Gastroesophageal sphincter (tissue), 2 donors: Measurements from ENCODE around the gene SELENOV.

Experiments
- EP300 ChIP-seq: sonication (generic); formaldehyde crosslinking; IDR thresholded peaks from one replicate; pipeline ENCODE4 v1.6.1; 2017; ENCODE audit warnings: antibody characterized with exemption, mild to moderate bottlenecking
- POLR2AphosphoS5 ChIP-seq: sonication (generic); formaldehyde crosslinking; IDR thresholded peaks from one replicate; pipeline ENCODE4 v1.6.1; 2017; ENCODE audit warnings: antibody characterized with exemption

- TF ChIP-seq EP300: no peak
- no peak for TF ChIP-seq POLR2AphosphoS5
These were observed 31.8 kb upstream of the SELENOV start for GRCh38 chr19:39483141-39483540.
